Effector memory CD8-positive, alpha-beta T cell (primary cell): ENCODE data around the gene ANKRD55.
A peak's percentile ranks its signal among the peaks of the same experiment; 100 is the strongest.
"Not testable (repeated sequence)": the region's sequence is repeated elsewhere in the genome, so short reads cannot be mapped to it uniquely, and the experiment has no call there.

Experiments used
- ATAC-seq: fragments of 150-1000 bp; cut with Tn5 transposase; replicated peaks from 2 replicates; pipeline ENCODE4 v1.10.0; 2021; ENCODE audit warnings: mild to moderate bottlenecking, moderate library complexity
- DNase-seq, 3 experiments: peaks; one replicate each; pipeline ENCODE4 v3.0.0; 2021
- H3K27ac Mint-ChIP-seq, 2 donors: one replicate each; pipeline ENCODE4 v1.8.0; 2022; ENCODE audit warnings: mild to moderate bottlenecking in 2 of 2, mixed read lengths in 2 of 2, moderate library complexity in 2 of 2
- H3K27me3 Mint-ChIP-seq, 2 donors: one replicate each; pipeline ENCODE4 v1.8.0; 2022; ENCODE audit warnings: mixed read lengths in 2 of 2
- H3K36me3 Mint-ChIP-seq: one replicate; pipeline ENCODE4 v1.8.0; 2022; ENCODE audit warnings: mild to moderate bottlenecking, moderate library complexity, mixed read lengths; ENCODE audit not compliant: insufficient read depth
- H3K4me1 Mint-ChIP-seq, 2 donors: one replicate each; pipeline ENCODE4 v1.8.0; 2022; ENCODE audit warnings: low read depth in 2 of 2, mixed read lengths in 2 of 2
- H3K4me3 Mint-ChIP-seq, 2 donors: one replicate each; pipeline ENCODE4 v1.8.0; 2022; ENCODE audit warnings: mild to moderate bottlenecking in 2 of 2, mixed read lengths in 2 of 2, moderate library complexity in 2 of 2
- H3K9me3 Mint-ChIP-seq, 2 donors: one replicate each; pipeline ENCODE4 v1.8.0; 2022; ENCODE audit warnings: mixed read lengths in 2 of 2

Gene ANKRD55

GRCh38 chr5:56088967-56089829 is 143.9 kb downstream of the ANKRD55 start:
- no peak for ATAC-seq
- H3K27ac Mint-ChIP-seq, result no peak overlapping the region
- H3K36me3 Mint-ChIP-seq, result peaks cover 3% of the 10 kb centered on the region

GRCh38 chr5:56088431-56088949 is 144.6 kb downstream of the ANKRD55 start:
- H3K27ac Mint-ChIP-seq, result no peak overlapping the region
- no peaks in the 10 kb centered on the region for H3K27me3 Mint-ChIP-seq
- peaks cover 2 to 4% of the 10 kb centered on the region in 2 donors for H3K4me1 Mint-ChIP-seq
- no peak for ATAC-seq
- no peak overlapping the region for H3K4me3 Mint-ChIP-seq
- no peaks in the 10 kb centered on the region for H3K9me3 Mint-ChIP-seq
- no peak for DNase-seq
- no peaks in the 10 kb centered on the region for H3K36me3 Mint-ChIP-seq

More at GRCh38 chr5:56088967-56089829, 143.9 kb downstream of the ANKRD55 start:
- no peak overlapping the region for H3K4me3 Mint-ChIP-seq
- peaks cover 2 to 4% of the 10 kb centered on the region in 2 donors for H3K4me1 Mint-ChIP-seq
- DNase-seq, result no peak
- H3K27me3 Mint-ChIP-seq, result no peaks in the 10 kb centered on the region
- H3K9me3 Mint-ChIP-seq, result no peaks in the 10 kb centered on the region

GRCh38 chr5:56085193-56085592 is 147.9 kb downstream of the ANKRD55 start:
- no peaks in the 10 kb centered on the region for H3K9me3 Mint-ChIP-seq
- H3K36me3 Mint-ChIP-seq, result no peaks in the 10 kb centered on the region
- DNase-seq, result no peak
- no peaks in the 10 kb centered on the region for H3K27me3 Mint-ChIP-seq
- H3K4me3 Mint-ChIP-seq, result no peak overlapping the region
- H3K27ac Mint-ChIP-seq, result no peak overlapping the region
- peaks cover 5 to 9% of the 10 kb centered on the region in 2 donors for H3K4me1 Mint-ChIP-seq
- no peak for ATAC-seq

GRCh38 chr5:56083286-56083854 is 149.8 kb downstream of the ANKRD55 start:
- DNase-seq, result no peak
- peaks cover 5 to 9% of the 10 kb centered on the region in 2 donors for H3K4me1 Mint-ChIP-seq
- H3K27ac Mint-ChIP-seq, result no peak overlapping the region
- ATAC-seq, result no peak
- no peak overlapping the region for H3K4me3 Mint-ChIP-seq
- peaks cover 0 to 6% of the 10 kb centered on the region in 2 donors for H3K27me3 Mint-ChIP-seq
- H3K36me3 Mint-ChIP-seq, result no peaks in the 10 kb centered on the region
- H3K9me3 Mint-ChIP-seq, result no peaks in the 10 kb centered on the region

GRCh38 chr5:56081053-56081642 is 152.0 kb downstream of the ANKRD55 start:
- not testable (repeated sequence) for ATAC-seq

GRCh38 chr5:56080375-56081052 is 152.6 kb downstream of the ANKRD55 start:
- DNase-seq, result no peak
- Mint-ChIP-seq H3K9me3 (no peaks in the 10 kb centered on the region), H3K27me3 (peaks cover 0 to 12% of the 10 kb centered on the region in 2 donors), H3K27ac (no peak overlapping the region), H3K36me3 (no peaks in the 10 kb centered on the region), H3K4me1 (peaks cover 5 to 9% of the 10 kb centered on the region in 2 donors), H3K4me3 (no peak overlapping the region)
- ATAC-seq, result no peak

More at GRCh38 chr5:56081053-56081642, 152.0 kb downstream of the ANKRD55 start:
- not testable (repeated sequence) for H3K9me3 Mint-ChIP-seq, H3K36me3 Mint-ChIP-seq, H3K4me1 Mint-ChIP-seq, H3K27ac Mint-ChIP-seq, H3K4me3 Mint-ChIP-seq, DNase-seq
- H3K27me3 Mint-ChIP-seq, result peaks cover 0 to 12% of the 10 kb centered on the region in 2 donors

- not testable (repeated sequence) for H3K4me3 Mint-ChIP-seq, H3K27ac Mint-ChIP-seq, H3K4me1 Mint-ChIP-seq, H3K9me3 Mint-ChIP-seq, ATAC-seq, H3K36me3 Mint-ChIP-seq, DNase-seq
- peaks cover 0 to 12% of the 10 kb centered on the region in 2 donors for H3K27me3 Mint-ChIP-seq
These were observed 154.0 kb downstream of the ANKRD55 start for GRCh38 chr5:56079157-56079500.

GRCh38 chr5:56078278-56079156 is 154.6 kb downstream of the ANKRD55 start:
- Mint-ChIP-seq H3K36me3 (no peaks in the 10 kb centered on the region), H3K4me3 (no peak overlapping the region), H3K27ac (peak overlapping the region in 1 of 2 donors; percentile 38), H3K4me1 (peaks cover 5 to 9% of the 10 kb centered on the region in 2 donors), H3K9me3 (no peaks in the 10 kb centered on the region), H3K27me3 (peaks cover 0 to 12% of the 10 kb centered on the region in 2 donors)
- ATAC-seq (no peak), DNase-seq (no peak)

- no peak for ATAC-seq
- DNase-seq, result no peak
- no peaks in the 10 kb centered on the region for H3K36me3 Mint-ChIP-seq
- H3K27ac Mint-ChIP-seq, result no peak overlapping the region
- H3K27me3 Mint-ChIP-seq, result peaks cover 0 to 12% of the 10 kb centered on the region in 2 donors
- no peaks in the 10 kb centered on the region for H3K9me3 Mint-ChIP-seq
- no peak overlapping the region for H3K4me3 Mint-ChIP-seq
- peaks cover 5 to 9% of the 10 kb centered on the region in 2 donors for H3K4me1 Mint-ChIP-seq
These were observed 155.3 kb downstream of the ANKRD55 start for GRCh38 chr5:56077796-56078233.

GRCh38 chr5:56076486-56076885 is 156.6 kb downstream of the ANKRD55 start:
- Mint-ChIP-seq H3K27ac (no peak overlapping the region), H3K27me3 (peaks cover 0 to 12% of the 10 kb centered on the region in 2 donors), H3K4me3 (no peak overlapping the region), H3K9me3 (no peaks in the 10 kb centered on the region), H3K36me3 (no peaks in the 10 kb centered on the region), H3K4me1 (peaks cover 7 to 12% of the 10 kb centered on the region in 2 donors)
- no peak for ATAC-seq
- DNase-seq, result no peak

GRCh38 chr5:56075361-56075760 is 157.8 kb downstream of the ANKRD55 start:
- Mint-ChIP-seq H3K36me3 (no peaks in the 10 kb centered on the region), H3K4me3 (no peak overlapping the region), H3K4me1 (peaks cover 9 to 10% of the 10 kb centered on the region in 2 donors), H3K9me3 (no peaks in the 10 kb centered on the region), H3K27ac (no peak overlapping the region), H3K27me3 (peaks cover 0 to 12% of the 10 kb centered on the region in 2 donors)
- no peak for ATAC-seq
- no peak for DNase-seq
